CD4-positive, alpha-beta T cell treated with Interleukin-12 subunit alpha and Interleukin-12 subunit beta, for 1 hour (primary cell): ENCODE data around the gene ANKS1B.
"Not testable (repeated sequence)": the region's sequence is repeated elsewhere in the genome, so short reads cannot be mapped to it uniquely, and the experiment has no call there.

Source experiments
- DNase-seq: peaks from one replicate; pipeline ENCODE4 v3.0.0-alpha.2; 2020

Gene ANKS1B

GRCh38 chr12:99339663-99340062 is 645.1 kb downstream of the ANKS1B start:
- no peak for DNase-seq

GRCh38 chr12:99334285-99335056 is 650.3 kb downstream of the ANKS1B start:
- no peak for DNase-seq

GRCh38 chr12:99332936-99333591 is 651.7 kb downstream of the ANKS1B start:
- DNase-seq: no peak

GRCh38 chr12:99330216-99330615 is 654.5 kb downstream of the ANKS1B start:
- no peak for DNase-seq

GRCh38 chr12:99321210-99321609 is 663.5 kb downstream of the ANKS1B start:
- not testable (repeated sequence) for DNase-seq

GRCh38 chr12:99311373-99311772 is 673.4 kb downstream of the ANKS1B start:
- no peak for DNase-seq

- no peak for DNase-seq
Measured at GRCh38 chr12:99309812-99310211, 674.9 kb downstream of the ANKS1B start.

GRCh38 chr12:99302874-99303273 is 681.9 kb downstream of the ANKS1B start:
- DNase-seq: no peak

- no peak for DNase-seq
Measured at GRCh38 chr12:99287136-99287535, 697.6 kb downstream of the ANKS1B start.

- no peak for DNase-seq
Measured at GRCh38 chr12:99284161-99284560, 700.6 kb downstream of the ANKS1B start.

- DNase-seq: no peak
Measured at GRCh38 chr12:99282624-99283023, 702.1 kb downstream of the ANKS1B start.

- DNase-seq: no peak
Measured at GRCh38 chr12:99282086-99282485, 702.6 kb downstream of the ANKS1B start.

GRCh38 chr12:99281277-99281676 is 703.5 kb downstream of the ANKS1B start:
- no peak for DNase-seq

- DNase-seq: no peak
Measured at GRCh38 chr12:99278899-99279298, 705.8 kb downstream of the ANKS1B start.

GRCh38 chr12:99277591-99278379 is 707.0 kb downstream of the ANKS1B start:
- DNase-seq: no peak

- no peak for DNase-seq
Measured at GRCh38 chr12:99271071-99271470, 713.7 kb downstream of the ANKS1B start.

- DNase-seq: no peak
Measured at GRCh38 chr12:99267038-99267437, 717.7 kb downstream of the ANKS1B start.

GRCh38 chr12:99265648-99266047 is 719.1 kb downstream of the ANKS1B start:
- no peak for DNase-seq

GRCh38 chr12:99261256-99261655 is 723.5 kb downstream of the ANKS1B start:
- no peak for DNase-seq

GRCh38 chr12:99260456-99260996 is 724.2 kb downstream of the ANKS1B start:
- DNase-seq: no peak

- no peak for DNase-seq
Measured at GRCh38 chr12:99259040-99259934, 725.4 kb downstream of the ANKS1B start.

- DNase-seq: no peak
Measured at GRCh38 chr12:99257672-99258071, 727.1 kb downstream of the ANKS1B start.
